ENCODE data around the gene ARSB.

GRCh38 chr5:78953092-78953800, 31.9 kb downstream of the ARSB start:
- TF ChIP-seq USF2 (IDR thresholded peaks at IDR 0.05) (no peak), FOSL2 (IDR thresholded peaks at IDR 0.05) (no peak), FOSL2 (CRISPR knock-in tag; IDR thresholded peaks at IDR 0.05) (no peak), CTCF (IDR thresholded peaks at IDR 0.05) (no peak)

Data from A549 (cell line).